Keratinocyte (primary cell): ENCODE measurements around the gene SCEL.

ENCODE experiments used
- EZH2 ChIP-seq: IDR thresholded peaks from one replicate; pipeline ENCODE4 v1.6.1; 2012; ENCODE audit warnings: inconsistent platforms, mild to moderate bottlenecking, low read length, moderate library complexity
- TF ChIP-seq, protein P1 (sequence below), 3 experiments: IDR thresholded peaks in 1 of 3; conservative IDR thresholded peaks in 1 of 3; optimal IDR thresholded peaks in 1 of 3; 2 replicates in 2 of 3; 3 replicates in 1 of 3; pipeline versions ENCODE3 to v1.5.1; 2011; ENCODE audit warnings: low read length in 3 of 3, mild to moderate bottlenecking in 3 of 3, moderate library complexity in 2 of 3, control low read depth in 1 of 3, inconsistent platforms in 1 of 3; ENCODE audit not compliant: insufficient read depth in 2 of 3; ENCODE audit errors: extremely low read depth in 1 of 3

DNA sequence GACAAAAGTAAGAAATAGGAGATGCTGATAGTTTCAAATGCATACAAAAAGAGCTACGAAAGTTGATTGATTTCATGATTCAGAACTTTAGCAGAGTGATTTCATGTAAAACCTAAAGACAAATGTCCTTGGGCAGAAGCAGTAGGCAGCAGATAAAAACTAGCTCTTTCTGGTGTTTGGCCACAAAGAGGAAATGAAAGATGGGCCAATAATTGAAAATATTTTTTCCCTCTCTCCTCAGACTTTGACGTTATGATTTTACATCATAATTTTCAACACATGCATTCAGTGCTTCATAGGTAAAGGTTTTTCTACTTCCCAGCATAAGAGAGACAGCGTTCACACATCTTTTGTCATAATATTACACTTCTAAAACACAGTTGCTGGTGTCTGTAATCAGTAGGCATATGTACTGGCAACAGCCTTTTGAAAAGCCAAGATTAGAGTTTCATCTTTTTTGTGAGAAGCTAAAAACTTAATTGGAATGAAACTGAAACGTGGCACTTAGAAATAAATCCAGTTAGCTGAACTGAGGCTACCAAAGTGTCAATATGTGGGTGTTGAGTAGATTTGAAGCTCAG is 9.3 kb downstream of the SCEL start:
- TF ChIP-seq, protein P1, sequence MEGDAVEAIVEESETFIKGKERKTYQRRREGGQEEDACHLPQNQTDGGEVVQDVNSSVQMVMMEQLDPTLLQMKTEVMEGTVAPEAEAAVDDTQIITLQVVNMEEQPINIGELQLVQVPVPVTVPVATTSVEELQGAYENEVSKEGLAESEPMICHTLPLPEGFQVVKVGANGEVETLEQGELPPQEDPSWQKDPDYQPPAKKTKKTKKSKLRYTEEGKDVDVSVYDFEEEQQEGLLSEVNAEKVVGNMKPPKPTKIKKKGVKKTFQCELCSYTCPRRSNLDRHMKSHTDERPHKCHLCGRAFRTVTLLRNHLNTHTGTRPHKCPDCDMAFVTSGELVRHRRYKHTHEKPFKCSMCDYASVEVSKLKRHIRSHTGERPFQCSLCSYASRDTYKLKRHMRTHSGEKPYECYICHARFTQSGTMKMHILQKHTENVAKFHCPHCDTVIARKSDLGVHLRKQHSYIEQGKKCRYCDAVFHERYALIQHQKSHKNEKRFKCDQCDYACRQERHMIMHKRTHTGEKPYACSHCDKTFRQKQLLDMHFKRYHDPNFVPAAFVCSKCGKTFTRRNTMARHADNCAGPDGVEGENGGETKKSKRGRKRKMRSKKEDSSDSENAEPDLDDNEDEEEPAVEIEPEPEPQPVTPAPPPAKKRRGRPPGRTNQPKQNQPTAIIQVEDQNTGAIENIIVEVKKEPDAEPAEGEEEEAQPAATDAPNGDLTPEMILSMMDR (optimal IDR thresholded peaks at IDR 0.05 in 1 of 3, IDR thresholded peaks at IDR 0.05 in 1 of 3, conservative IDR thresholded peaks at IDR 0.05 in 1 of 3; ENCODE audit: extremely low read depth in 1 of 3, insufficient read depth in 2 of 3, low read length in 3 of 3), result no peak
- TF ChIP-seq EZH2, result no peak
